ENCODE results near the gene ZNF638.

ZNF638 gene

DNA sequence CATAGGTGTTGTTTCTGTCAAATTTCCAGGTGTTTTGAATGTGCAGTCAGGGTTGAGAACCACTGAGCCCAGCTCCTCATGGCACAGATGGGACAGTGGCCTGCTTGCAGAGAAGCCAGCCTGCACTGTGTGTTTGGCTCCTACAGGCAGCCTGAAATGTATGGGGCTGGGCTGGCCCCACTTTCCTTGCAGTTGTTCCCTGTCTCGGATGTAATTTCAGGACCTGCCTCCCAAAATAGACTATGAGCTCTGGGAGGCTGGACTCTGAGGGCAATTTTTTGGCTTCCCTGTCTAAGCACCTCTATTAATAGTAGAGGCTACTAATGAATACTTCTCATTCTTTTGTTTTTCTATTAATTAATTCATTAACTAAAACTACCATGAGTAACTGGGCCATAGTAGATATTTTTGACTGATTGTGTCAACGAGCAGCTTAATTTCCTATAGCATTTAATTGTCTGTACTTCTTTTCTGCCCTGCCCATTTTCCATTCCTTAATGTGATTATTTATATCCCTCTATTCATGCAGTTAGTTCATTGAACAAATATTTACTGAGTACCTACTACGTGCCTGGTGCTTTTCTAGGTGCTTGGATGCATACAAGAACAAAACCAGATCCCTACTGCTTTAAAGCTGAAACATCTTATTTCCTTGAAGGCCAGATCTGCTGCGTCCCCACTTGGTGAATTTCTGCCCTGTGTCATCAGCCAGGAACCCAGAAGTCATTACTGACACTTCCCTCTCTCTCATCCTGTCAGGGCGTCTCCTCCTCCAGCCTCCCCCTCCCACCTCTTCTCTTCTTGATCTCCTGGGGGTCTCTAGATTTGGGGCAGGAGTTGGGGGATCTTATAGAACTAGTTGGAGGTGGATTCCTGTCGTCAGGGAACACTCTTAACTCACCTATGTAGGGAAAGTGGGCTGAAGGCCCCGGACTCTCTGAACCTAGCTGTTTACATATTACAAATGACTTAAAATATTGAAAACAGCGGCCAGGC is 138.1 kb downstream of the ZNF638 start:
- DNase-seq (ENCODE audit: low read depth): no peak

- no peak for DNase-seq (ENCODE audit: low read depth)
These were observed 139.7 kb downstream of the ZNF638 start for GRCh38 chr2:71471276-71471675.

DNA sequence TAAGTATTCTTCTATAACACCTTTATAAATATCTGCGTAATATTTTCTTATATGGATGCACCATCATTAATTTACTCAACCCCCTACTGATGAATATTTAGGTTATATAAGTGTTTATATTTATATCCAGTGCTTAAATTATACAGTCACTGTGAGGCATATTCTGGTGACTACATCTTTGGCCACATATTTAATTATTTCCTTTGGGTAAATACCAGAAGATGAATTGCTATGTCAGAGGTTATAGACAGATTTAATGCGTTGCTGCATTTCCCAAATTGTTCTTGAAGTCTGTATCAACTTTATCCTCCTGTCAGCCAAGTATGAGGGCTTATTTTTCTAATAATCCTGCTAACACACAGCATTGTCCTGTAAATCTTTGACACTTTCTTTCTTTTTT is 140.4 kb downstream of the ZNF638 start:
- DNase-seq (ENCODE audit: low read depth): no peak

- DNase-seq (ENCODE audit: low read depth): no peak
These were observed 141.9 kb downstream of the ZNF638 start for GRCh38 chr2:71473346-71474031.

- no peak for DNase-seq (ENCODE audit: low read depth)
These were observed 142.6 kb downstream of the ZNF638 start for GRCh38 chr2:71474116-71474743.

- DNase-seq (ENCODE audit: low read depth): no peak
These were observed 143.3 kb downstream of the ZNF638 start for GRCh38 chr2:71474744-71475397.

DNA sequence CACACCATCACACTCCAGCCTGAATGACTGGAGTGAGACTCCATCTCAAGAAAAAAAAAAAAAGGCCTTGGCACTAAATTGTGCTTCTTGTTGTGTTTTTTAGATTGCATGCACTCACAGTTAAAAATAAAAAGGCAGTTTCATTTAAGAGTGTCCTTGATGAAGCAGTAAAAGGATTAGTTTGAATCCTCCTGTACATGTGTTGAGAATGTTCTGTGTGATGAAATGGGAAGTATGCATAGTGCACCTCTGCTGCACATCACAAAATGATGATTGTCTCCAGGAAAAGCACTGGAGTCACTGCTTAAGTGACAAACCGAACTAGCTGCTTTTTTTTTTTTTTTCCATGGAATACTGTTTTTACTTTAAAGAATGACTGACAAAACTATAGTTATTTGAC is 144.9 kb downstream of the ZNF638 start:
- no peak for DNase-seq (ENCODE audit: low read depth)

DNA sequence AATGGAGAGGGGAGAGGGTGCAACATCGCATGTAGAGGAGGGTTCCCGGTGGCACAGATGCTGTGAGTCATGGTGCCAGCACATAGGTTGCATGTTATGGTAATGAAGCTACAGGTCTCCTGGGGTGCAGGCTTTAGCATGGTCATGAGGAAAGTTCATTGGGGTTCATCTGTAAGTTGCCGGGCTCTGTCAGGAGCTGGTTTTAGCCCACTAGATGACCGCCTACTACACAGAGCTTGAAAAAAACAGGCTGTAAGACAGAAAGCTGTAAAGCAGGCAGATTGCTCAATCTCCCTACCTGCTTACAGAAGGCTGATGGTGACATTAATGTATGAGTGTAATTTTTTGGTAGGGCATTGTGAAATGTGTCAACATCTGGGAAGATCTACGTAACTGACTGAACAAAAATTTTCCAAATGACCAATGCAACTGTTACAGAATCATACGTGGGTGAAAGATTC is 145.7 kb downstream of the ZNF638 start:
- DNase-seq (ENCODE audit: low read depth): no peak

DNA sequence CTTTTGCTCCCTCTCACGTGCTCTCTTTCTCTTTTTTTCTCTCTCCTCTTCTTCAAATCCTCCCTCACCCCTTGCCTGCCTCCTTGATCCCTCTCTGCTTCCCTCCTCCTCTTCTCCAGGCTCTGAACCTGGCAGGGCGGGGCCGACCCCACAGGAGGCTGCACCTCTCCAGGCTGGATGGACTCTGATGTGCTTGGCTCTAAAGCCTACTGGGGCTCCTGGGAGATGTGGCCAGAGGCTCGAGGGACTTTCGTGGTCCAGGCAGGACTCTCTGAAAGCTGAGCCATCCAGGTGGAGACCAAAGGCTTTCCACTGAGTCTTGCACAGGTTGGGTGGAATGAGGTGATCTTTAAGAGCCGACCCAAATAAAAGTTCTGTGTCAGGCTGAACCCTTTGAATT is 147.2 kb downstream of the ZNF638 start:
- no peak for DNase-seq (ENCODE audit: low read depth)

DNA sequence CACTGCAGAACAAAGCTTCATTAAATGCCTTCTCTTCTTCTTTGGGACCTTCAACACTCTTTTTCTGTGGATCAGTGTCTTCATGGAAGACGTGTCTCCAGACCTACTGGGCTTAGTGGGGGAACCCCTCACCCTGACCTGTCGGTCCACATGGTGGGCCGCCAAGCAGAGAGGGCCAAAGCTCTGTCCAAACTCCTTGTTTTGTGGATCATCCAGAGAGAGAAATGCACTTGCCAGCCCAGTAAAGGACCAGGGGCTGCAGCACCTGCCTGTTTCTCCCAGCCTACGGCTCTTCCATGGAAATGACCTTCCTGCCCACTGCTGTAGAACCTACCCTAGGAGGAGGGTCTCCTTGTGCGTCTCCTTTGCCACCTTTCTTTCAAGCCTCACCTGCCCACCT is 147.7 kb downstream of the ZNF638 start:
- no peak for DNase-seq (ENCODE audit: low read depth)

DNA sequence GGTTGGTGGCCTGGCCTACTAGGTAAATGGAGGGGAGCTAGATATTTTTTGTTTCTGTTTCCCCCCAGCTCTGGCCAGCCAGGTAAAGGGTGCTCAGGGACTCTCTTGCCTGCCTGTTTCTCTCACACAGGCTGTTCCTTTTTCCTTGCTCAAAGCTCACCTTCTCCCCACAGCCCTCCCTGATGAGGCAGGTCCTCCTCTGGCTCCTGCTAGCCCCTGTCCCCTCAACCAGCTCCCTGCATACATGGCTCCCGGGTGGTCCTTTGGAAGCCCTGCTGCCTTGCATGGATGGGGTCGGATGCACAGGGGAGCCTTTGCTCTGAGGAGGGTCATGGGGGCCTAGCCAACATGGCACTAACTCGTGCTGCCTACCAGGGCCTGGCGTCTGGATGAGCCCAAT is 149.5 kb downstream of the ZNF638 start:
- DNase-seq (ENCODE audit: low read depth): no peak

DNA sequence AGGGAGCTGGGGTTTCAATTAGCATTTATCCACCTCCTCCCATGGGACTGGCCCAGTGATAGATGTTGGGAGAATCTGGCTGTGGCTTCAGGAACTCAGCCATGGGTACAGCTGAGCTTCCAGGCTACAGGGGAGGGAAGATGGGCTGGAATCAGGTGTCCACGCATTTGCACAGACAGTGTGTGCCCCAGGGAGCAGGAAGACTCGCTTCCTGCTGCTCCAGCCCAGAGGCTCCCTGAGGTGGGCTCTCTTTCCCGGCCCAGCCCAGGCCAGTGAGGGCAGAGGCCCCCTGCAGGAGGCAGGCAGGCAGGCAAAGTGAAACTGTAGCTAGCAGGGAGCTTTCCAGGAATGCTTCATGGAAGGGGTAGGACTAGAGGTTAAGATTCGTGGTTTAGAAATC is 150.5 kb downstream of the ZNF638 start:
- DNase-seq (ENCODE audit: low read depth): no peak

DNA sequence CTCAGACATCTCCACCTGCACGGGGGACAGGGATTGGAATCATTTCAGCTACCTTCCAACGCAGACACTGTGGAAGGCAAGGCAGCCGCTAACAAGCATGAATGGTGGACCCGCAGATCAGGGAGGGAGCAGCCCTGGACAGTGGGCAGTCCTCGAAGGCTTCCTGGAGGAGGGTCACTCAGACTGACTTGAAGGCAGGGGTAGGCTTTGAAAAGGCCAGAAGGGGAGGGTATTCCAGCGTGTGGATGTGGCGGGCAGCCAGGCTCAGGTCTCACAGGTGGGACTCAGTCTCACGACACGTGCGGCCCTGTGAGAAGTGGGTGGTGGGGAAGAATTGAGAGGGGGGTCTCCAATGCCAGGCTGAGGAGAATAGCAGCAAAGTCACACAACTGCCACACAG is 151.7 kb downstream of the ZNF638 start:
- DNase-seq (ENCODE audit: low read depth): no peak

DNA sequence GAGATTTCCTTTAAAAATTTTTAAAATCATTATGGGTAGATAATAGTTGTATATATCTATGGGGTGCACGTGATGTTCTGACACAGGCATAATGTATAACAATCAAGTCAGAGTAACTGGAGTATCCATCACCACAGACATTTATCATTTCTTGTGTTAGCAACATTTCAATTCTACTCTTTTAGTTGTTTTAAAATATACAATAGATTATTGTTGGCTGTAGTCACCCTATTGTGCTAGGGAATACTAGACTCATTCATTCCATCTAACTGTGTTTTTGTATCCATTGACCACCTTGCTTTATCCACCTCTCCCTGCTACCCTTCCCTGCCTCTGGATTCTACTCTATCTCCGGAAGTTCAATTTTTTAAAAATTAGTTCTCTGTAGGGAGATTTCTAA is 152.8 kb downstream of the ZNF638 start:
- DNase-seq (ENCODE audit: low read depth): no peak

Data from stimulated activated CD8-positive, alpha-beta memory T cell treated with anti-CD3 and anti-CD28 coated beads, Interleukin-4, amount 100 ng/mL, for 24 hours (primary cell).